ENCODE results near the gene KLHL13.

- TF ChIP-seq POLR2A (IDR thresholded peaks at IDR 0.05) (no peak), CTCF (IDR thresholded peaks at IDR 0.05) (no peak)
Observed at GRCh38 chrX:118164138-118164537, 47.5 kb upstream of the KLHL13 start.
